IMR-90 (cell line): ENCODE data around the gene TAX1BP1.

Experiments
- BHLHE40 ChIP-seq: fragments of 150-350 bp; IDR thresholded peaks from 2 replicates; pipeline ENCODE4 v1.6.1; 2016; ENCODE audit warnings: mild to moderate bottlenecking, low read depth, low read length
- CEBPB ChIP-seq: IDR thresholded peaks from 2 replicates; pipeline ENCODE4 v1.6.1; 2012; ENCODE audit warnings: low read depth, low read length, improper control_type of control experiment
- CTCF ChIP-seq: conservative IDR thresholded peaks from 2 replicates; pipeline ENCODE4 v1.5.1; 2012; ENCODE audit warnings: mild to moderate bottlenecking, low read depth, low read length, improper control_type of control experiment
- MAFK ChIP-seq: IDR thresholded peaks from 2 replicates; pipeline ENCODE4 v1.6.1; 2012; ENCODE audit warnings: low read depth, low read length, improper control_type of control experiment
- MAZ ChIP-seq: IDR thresholded peaks from 2 replicates; pipeline ENCODE4 v1.6.1; 2012; ENCODE audit warnings: low read depth, mild to moderate bottlenecking, low read length, improper control_type of control experiment, moderate library complexity, borderline replicate concordance
- NFE2L2 ChIP-seq: fragments of 150-350 bp; IDR thresholded peaks from 2 replicates; pipeline ENCODE4 v1.6.1; 2016; ENCODE audit warnings: low read depth, mild to moderate bottlenecking, low read length
- POLR2A ChIP-seq: IDR thresholded peaks from 2 replicates; pipeline ENCODE4 v1.6.1; 2012; ENCODE audit warnings: mild to moderate bottlenecking, low read depth, low read length
- RAD21 ChIP-seq: IDR thresholded peaks from 2 replicates; pipeline ENCODE4 v1.6.1; 2012; ENCODE audit warnings: low read length, improper control_type of control experiment
- RFX5 ChIP-seq: IDR thresholded peaks from 2 replicates; pipeline ENCODE4 v1.8.0; 2012; ENCODE audit warnings: low read depth, mild to moderate bottlenecking, low read length, moderate library complexity
- TF ChIP-seq, protein P1 (sequence below): fragments of 150-350 bp; IDR thresholded peaks from 2 replicates; pipeline ENCODE4 v1.6.1; 2017; ENCODE audit warnings: mild to moderate bottlenecking, antibody characterized with exemption, low read length, low read depth

DNA sequence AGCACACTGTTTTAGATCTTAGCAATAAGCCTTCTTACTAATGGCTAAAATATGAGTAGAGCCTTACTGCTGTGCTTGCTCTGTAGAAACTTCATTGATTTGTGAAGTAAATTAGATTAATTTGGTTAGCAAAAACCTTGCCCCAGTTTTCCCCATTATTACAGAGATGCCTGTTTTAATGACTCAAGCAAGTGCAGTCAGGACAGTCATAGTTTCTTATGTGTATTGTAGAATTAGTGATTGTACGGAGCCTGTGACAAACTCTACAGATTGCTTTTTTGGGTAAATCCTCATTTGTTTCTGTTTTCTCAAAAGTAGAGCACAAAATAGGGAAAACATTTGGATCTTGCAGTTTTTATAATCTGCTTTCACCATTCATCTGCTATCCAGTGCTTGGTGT is 7.0 kb downstream of the TAX1BP1 start:
- TF ChIP-seq POLR2A (no peak), CTCF (no peak), RAD21 (no peak), RFX5 (no peak), BHLHE40 (no peak), MAZ (no peak), MAFK (no peak), NFE2L2 (no peak), CEBPB (no peak)
- TF ChIP-seq, protein P1, sequence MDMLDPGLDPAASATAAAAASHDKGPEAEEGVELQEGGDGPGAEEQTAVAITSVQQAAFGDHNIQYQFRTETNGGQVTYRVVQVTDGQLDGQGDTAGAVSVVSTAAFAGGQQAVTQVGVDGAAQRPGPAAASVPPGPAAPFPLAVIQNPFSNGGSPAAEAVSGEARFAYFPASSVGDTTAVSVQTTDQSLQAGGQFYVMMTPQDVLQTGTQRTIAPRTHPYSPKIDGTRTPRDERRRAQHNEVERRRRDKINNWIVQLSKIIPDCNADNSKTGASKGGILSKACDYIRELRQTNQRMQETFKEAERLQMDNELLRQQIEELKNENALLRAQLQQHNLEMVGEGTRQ = no peak
